Measurements from ENCODE around the gene NOXRED1. TPM values are rescaled to one million over a fixed set of nuclear protein-coding genes. Genes with fewer than 3 reads are reported as not detected.
A peak's percentile ranks its signal among the peaks of the same experiment; 100 is the strongest.
"Not testable (repeated sequence)": the region's sequence is repeated elsewhere in the genome, so short reads cannot be mapped to it uniquely, and the experiment has no call there.

Gene NOXRED1
- total RNA-seq, 1 donor from 2014 or later: 0.22 TPM

GRCh38 chr14:77416098-77416497 lies 7.2 kb downstream of the NOXRED1 start:
- ATAC-seq; intact Hi-C loops (cut with DNase I); DNase-seq (ENCODE audit: missing footprints): not testable (repeated sequence)

- DNase-seq (ENCODE audit: missing footprints); ATAC-seq; intact Hi-C loops (cut with DNase I): not testable (repeated sequence)
These were observed 7.8 kb downstream of the NOXRED1 start for GRCh38 chr14:77415403-77416030.

- DNase-seq (ENCODE audit: missing footprints): no peak
- no peak for ATAC-seq
- intact Hi-C loops (cut with DNase I): no loop called here
These were observed 14.2 kb downstream of the NOXRED1 start for GRCh38 chr14:77409131-77409533.

GRCh38 chr14:77407158-77407557 lies 16.2 kb downstream of the NOXRED1 start:
- intact Hi-C loops (cut with DNase I): no loop called here
- no peak for DNase-seq (ENCODE audit: missing footprints)
- ATAC-seq: no peak

- intact Hi-C loops (cut with DNase I): no loop called here
- ATAC-seq: no peak
- no peak for DNase-seq (ENCODE audit: missing footprints)
These were observed 16.6 kb downstream of the NOXRED1 start for GRCh38 chr14:77406718-77407117.

GRCh38 chr14:77406086-77406485 lies 17.2 kb downstream of the NOXRED1 start:
- no peak for ATAC-seq
- no peak for DNase-seq (ENCODE audit: missing footprints)
- intact Hi-C loops (cut with DNase I): no loop called here

GRCh38 chr14:77403768-77404167 lies 19.6 kb downstream of the NOXRED1 start:
- intact Hi-C loops (cut with DNase I): no loop called here
- ATAC-seq: no peak
- no peak for DNase-seq (ENCODE audit: missing footprints)

GRCh38 chr14:77400216-77400615 lies 23.1 kb downstream of the NOXRED1 start:
- ATAC-seq: no peak
- DNase-seq (ENCODE audit: missing footprints): no peak
- intact Hi-C loops (cut with DNase I): no loop called here

- intact Hi-C loops (cut with DNase I): no loop called here
- ATAC-seq: no peak
- DNase-seq (ENCODE audit: missing footprints): no peak
These were observed 33.1 kb downstream of the NOXRED1 start for GRCh38 chr14:77390188-77390587.

- ATAC-seq (no peak), DNase-seq (ENCODE audit: missing footprints) (no peak)
- intact Hi-C loops (cut with DNase I): loop anchor here (5.0 to 10.0 kb wide), 2 partner anchors 56 to 1384 kb away; partner anchors contain the start of genes GSTZ1 and POMT2
These were observed 44.6 kb downstream of the NOXRED1 start for GRCh38 chr14:77378701-77379100.

GRCh38 chr14:77377502-77377844 lies 45.9 kb downstream of the NOXRED1 start:
- intact Hi-C loops (cut with DNase I): loop anchor here (2.0 to 10.0 kb wide), 3 partner anchors 55 to 1383 kb away; partner anchors contain the start of genes GSTZ1, POMT2 and VIPAS39
- ATAC-seq: peak; percentile 2
- DNase-seq (ENCODE audit: missing footprints): no peak

- DNase-seq (ENCODE audit: missing footprints): peak; percentile 93
- peak; percentile 98 for ATAC-seq
- intact Hi-C loops (cut with DNase I): loop anchor here (2.0 to 10.0 kb wide), 3 partner anchors 55 to 1382 kb away; partner anchors contain the start of genes GSTZ1, POMT2 and VIPAS39
These were observed 46.4 kb downstream of the NOXRED1 start, which contains the start of the genes SAMD15 and TMED8 for GRCh38 chr14:77376771-77377501. Gene SAMD15, plus strand, starts transcription at chr14:77377379. Its CDS starts 40 bp downstream, at chr14:77377419. Gene TMED8, minus strand, starts transcription at chr14:77377094. Its CDS starts 41 bp downstream, at chr14:77377053.

- ATAC-seq (no peak), DNase-seq (ENCODE audit: missing footprints) (peak; percentile 73)
- intact Hi-C loops (cut with DNase I): loop anchor here (2.0 to 10.0 kb wide), 3 partner anchors 54 to 1381 kb away; partner anchors contain the start of genes GSTZ1, POMT2 and VIPAS39
These were observed 47.2 kb downstream of the NOXRED1 start for GRCh38 chr14:77375973-77376770.

- ATAC-seq: no peak
- intact Hi-C loops (cut with DNase I): loop anchor here (5.0 to 10.0 kb wide), 2 partner anchors 53 to 1381 kb away; partner anchors contain the start of genes GSTZ1 and POMT2
These were observed 48.0 kb downstream of the NOXRED1 start for GRCh38 chr14:77375164-77375950.

GRCh38 chr14:77372304-77372841 lies 51.0 kb downstream of the NOXRED1 start:
- ATAC-seq: no peak
- DNase-seq (ENCODE audit: missing footprints): no peak
- intact Hi-C loops (cut with DNase I): loop anchor here (10.0 kb wide), 1 partner anchor 1378 kb away; no protein-coding TSS in a partner anchor

More at GRCh38 chr14:77375164-77375950, 48.0 kb downstream of the NOXRED1 start:
- DNase-seq (ENCODE audit: missing footprints): no peak

- no peak for ATAC-seq
- intact Hi-C loops (cut with DNase I): no loop called here
- DNase-seq (ENCODE audit: missing footprints): no peak
These were observed 54.0 kb downstream of the NOXRED1 start for GRCh38 chr14:77369285-77369684.

- intact Hi-C loops (cut with DNase I): no loop called here
- DNase-seq (ENCODE audit: missing footprints) (no peak), ATAC-seq (no peak)
These were observed 59.2 kb downstream of the NOXRED1 start for GRCh38 chr14:77364146-77364545.

GRCh38 chr14:77359626-77360025 lies 63.7 kb downstream of the NOXRED1 start:
- intact Hi-C loops (cut with DNase I): no loop called here
- DNase-seq (ENCODE audit: missing footprints): no peak
- no peak for ATAC-seq

Measured in Right ventricle myocardium inferior (tissue), 1 donor.